Endothelial cell of umbilical vein (primary cell): Measurements from ENCODE around the gene KCTD14. TPM values are rescaled to one million over a fixed set of nuclear protein-coding genes. Genes with fewer than 3 reads are reported as not detected.

Experiments used
- BruUV-seq: library from RNA; stranded (reverse); fragments of 400-500 nt; replicated peaks from 2 replicates; lab custom pipeline; 2021; lab: Mats Ljungman, UMichigan
- CTCF ChIA-PET: fragments of 300-600, 350-600 bp; sonication (Branson Sonifier 250); formaldehyde crosslinking; loops from one replicate; lab custom pipeline; 2021; ENCODE audit warnings: antibody characterized with exemption, inconsistent platforms; lab: Charles Lee
- POLR2A ChIA-PET: fragments of 300-600, 350-600 bp; sonication (Branson Sonifier 250); formaldehyde crosslinking; loops from one replicate; lab custom pipeline; 2021; ENCODE audit warnings: antibody characterized with exemption, inconsistent platforms; lab: Charles Lee
- DNase-seq: peaks from one replicate; pipeline ENCODE4 v3.0.0-alpha.2; 2011; ENCODE audit warnings: low read depth, low spot score
- FAIRE-seq: peaks from 2 replicates; lab custom pipeline; 2011; peaks lifted over from hg19 to GRCh38; lab: Jason Lieb, UNC
- H2AFZ ChIP-seq: 2 replicates; pipeline ENCODE4 v1.6.0; 2012; ENCODE audit warnings: low read depth, low read length, control low read depth, inconsistent platforms
- H3K27ac ChIP-seq: 2 replicates; pipeline ENCODE4 v1.5.1; 2011; ENCODE audit warnings: low read depth, mild to moderate bottlenecking, control low read depth, low read length, moderate library complexity; ENCODE audit not compliant: insufficient read depth
- H3K27me3 ChIP-seq, 2 experiments: 2 replicates each; pipeline versions ENCODE4 v1.6.0 to v1.6.1; 2011; ENCODE audit warnings: low read length in 2 of 2, mixed read lengths in 1 of 2; ENCODE audit not compliant: control insufficient read depth in 2 of 2, insufficient read depth in 2 of 2
- H3K36me3 ChIP-seq, 2 experiments: 2 replicates in 1 of 2; 3 replicates in 1 of 2; pipeline ENCODE4 v1.5.1; 2011; ENCODE audit warnings: low read length in 2 of 2, mild to moderate bottlenecking in 1 of 2, moderate library complexity in 1 of 2; ENCODE audit not compliant: control insufficient read depth in 2 of 2, insufficient read depth in 2 of 2; ENCODE audit errors: extremely low read depth in 1 of 2
- H3K4me1 ChIP-seq: 3 replicates; pipeline ENCODE4 v1.5.1; 2011; ENCODE audit warnings: mild to moderate bottlenecking, low read length; ENCODE audit not compliant: control insufficient read depth, insufficient read depth; ENCODE audit errors: extremely low read depth
- H3K4me2 ChIP-seq: 2 replicates; pipeline ENCODE4 v1.6.1; 2011; ENCODE audit warnings: low read length, control low read depth, mixed read lengths; ENCODE audit not compliant: insufficient read depth
- H3K4me3 ChIP-seq, 3 experiments: fragments of 200-600 bp in 1 of 3; sonication (generic), shearing (Covaris generic) in 1 of 3; replicated peaks in 1 of 3; 2 replicates each; pipeline ENCODE4 v1.5.1; 2011 to 2016; ENCODE audit warnings: control low read depth in 3 of 3, low read length in 3 of 3, mild to moderate bottlenecking in 2 of 3, inconsistent platforms in 1 of 3, low read depth in 1 of 3, moderate library complexity in 1 of 3; ENCODE audit not compliant: insufficient read depth in 1 of 3
- H3K79me2 ChIP-seq: 2 replicates; pipeline ENCODE4 v1.6.0; 2012; ENCODE audit warnings: low read length, inconsistent platforms; ENCODE audit not compliant: control insufficient read depth, insufficient read depth
- H3K9ac ChIP-seq: replicated peaks from 2 replicates; pipeline ENCODE3; 2011; ENCODE audit warnings: low read length, control low read depth; ENCODE audit not compliant: insufficient read depth; ENCODE audit errors: extremely low read depth
- H3K9me1 ChIP-seq: replicated peaks from 3 replicates; pipeline ENCODE4 v1.6.0; 2011; ENCODE audit warnings: mild to moderate bottlenecking, low read length; ENCODE audit not compliant: control insufficient read depth, insufficient read depth; ENCODE audit errors: extremely low read depth
- H3K9me3 ChIP-seq: replicated peaks from 2 replicates; pipeline ENCODE4 v1.5.1; 2012; ENCODE audit warnings: low read length, inconsistent platforms; ENCODE audit not compliant: control insufficient read depth, insufficient read depth
- H4K20me1 ChIP-seq: replicated peaks from 2 replicates; pipeline ENCODE3; 2011; ENCODE audit warnings: mild to moderate bottlenecking, low read length; ENCODE audit not compliant: control insufficient read depth, insufficient read depth; ENCODE audit errors: extremely low read depth
- EZH2 ChIP-seq: IDR thresholded peaks from 2 replicates; pipeline ENCODE4 v1.6.1; 2012; ENCODE audit warnings: borderline replicate concordance, low read depth, mild to moderate bottlenecking, moderate library complexity, low read length, inconsistent platforms; ENCODE audit not compliant: severe bottlenecking
- FOS ChIP-seq: IDR thresholded peaks from 2 replicates; pipeline ENCODE4 v1.6.1; 2011; ENCODE audit warnings: mild to moderate bottlenecking, low read length, moderate library complexity, borderline replicate concordance; ENCODE audit not compliant: insufficient read depth
- GATA2 ChIP-seq: IDR thresholded peaks from 2 replicates; pipeline ENCODE4 v1.7.0; 2011; ENCODE audit warnings: low read depth, mild to moderate bottlenecking, moderate library complexity, mixed read lengths, low read length; ENCODE audit not compliant: insufficient read length, insufficient read depth
- JUN ChIP-seq: IDR thresholded peaks from 2 replicates; pipeline ENCODE4 v1.6.1; 2011; ENCODE audit warnings: borderline replicate concordance, low read depth; ENCODE audit not compliant: insufficient read length, insufficient read depth
- MYC ChIP-seq: IDR thresholded peaks from one replicate; pipeline ENCODE4 v1.6.1; 2011; ENCODE audit warnings: mild to moderate bottlenecking, low read depth, low read length
- POLR2A ChIP-seq: IDR thresholded peaks from 2 replicates; pipeline ENCODE4 v1.6.1; 2012; ENCODE audit warnings: low read depth, mild to moderate bottlenecking, control low read depth, low read length
- POLR2AphosphoS5 ChIP-seq: IDR thresholded peaks from 2 replicates; pipeline ENCODE4 v1.6.1; 2012; ENCODE audit warnings: low read depth, mild to moderate bottlenecking, control low read depth, low read length, moderate library complexity; ENCODE audit not compliant: insufficient read depth
- dilution Hi-C: fragments of 300-500 bp; cut with MboI; formaldehyde crosslinking; loops from one replicate; pipeline ENCODE4 v1.15.0; 2019; ENCODE audit warnings: low sequenced_read_pairs; ENCODE audit not compliant: extremely low pct_ligation_motif_present
- intact Hi-C: fragments of 100-400 bp; cut with micrococcal nuclease; formaldehyde crosslinking; loops from one replicate; pipeline ENCODE4 v1.10.0; 2022
- polyA plus RNA-seq, 4 experiments: library from polyadenylated mRNA; depleted of rRNA in 3 of 4; stranded (reverse) in 3 of 4; unstranded in 1 of 4; fragments of >200 nt; gene quantifications; 2 replicates each; pipeline versions ENCODE4 v1.2.1 to v1.2.3, GENCODE V29; 2011 to 2012; ENCODE audit warnings: missing spikeins in 1 of 4
- total RNA-seq: library from RNA; stranded (reverse); gene quantifications from 2 replicates; pipeline ENCODE4 v1.2.3, GENCODE V29; 2021
- TF ChIP-seq, protein P1 (sequence below): IDR thresholded peaks from 2 replicates; pipeline ENCODE4 v1.6.1; 2011; ENCODE audit not compliant: insufficient read depth, insufficient read length
- TF ChIP-seq, protein P2 (sequence below), 2 donors: IDR thresholded peaks; 1 replicate in 1 of 2; 2 replicates in 1 of 2; pipeline ENCODE4 v1.5.1; 2011; ENCODE audit warnings: low read length in 2 of 2, mild to moderate bottlenecking in 2 of 2, moderate library complexity in 2 of 2, control low read depth in 1 of 2, inconsistent platforms in 1 of 2, low read depth in 1 of 2; ENCODE audit not compliant: insufficient read depth in 1 of 2; ENCODE audit errors: extremely low read depth in 1 of 2

Gene KCTD14
- total and polyA plus RNA-seq, 2 donors (not counting 3 experiments of a cell fraction or from before 2014, with no cell fraction given), result 0.57 to 1.8 TPM

DNA sequence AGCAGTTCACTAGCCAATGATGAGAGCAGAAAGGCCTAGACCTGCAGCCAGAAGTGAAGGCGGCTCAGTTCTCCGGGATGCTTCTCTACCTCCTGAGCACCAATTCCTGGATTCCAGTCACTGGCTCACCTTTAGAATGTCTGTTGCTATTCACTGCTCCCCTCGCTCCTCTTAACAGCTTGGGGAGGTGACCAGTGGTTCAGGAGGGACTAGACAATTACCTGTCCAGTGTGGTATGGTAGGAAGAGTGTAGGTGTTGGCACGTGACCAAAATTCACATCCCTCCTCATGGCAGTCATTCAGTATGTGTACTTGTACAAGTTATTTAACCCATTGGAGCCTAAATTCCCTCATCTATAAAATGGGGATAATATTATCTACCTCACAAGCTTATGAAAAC is 44.6 kb upstream of the KCTD14 start:
- TF ChIP-seq EZH2 (no peak), MYC (no peak), POLR2A (no peak), POLR2AphosphoS5 (no peak), JUN (no peak), GATA2 (no peak), FOS (no peak)
- TF ChIP-seq, protein P1, sequence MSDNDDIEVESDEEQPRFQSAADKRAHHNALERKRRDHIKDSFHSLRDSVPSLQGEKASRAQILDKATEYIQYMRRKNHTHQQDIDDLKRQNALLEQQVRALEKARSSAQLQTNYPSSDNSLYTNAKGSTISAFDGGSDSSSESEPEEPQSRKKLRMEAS, result no peak
- TF ChIP-seq, protein P2, sequence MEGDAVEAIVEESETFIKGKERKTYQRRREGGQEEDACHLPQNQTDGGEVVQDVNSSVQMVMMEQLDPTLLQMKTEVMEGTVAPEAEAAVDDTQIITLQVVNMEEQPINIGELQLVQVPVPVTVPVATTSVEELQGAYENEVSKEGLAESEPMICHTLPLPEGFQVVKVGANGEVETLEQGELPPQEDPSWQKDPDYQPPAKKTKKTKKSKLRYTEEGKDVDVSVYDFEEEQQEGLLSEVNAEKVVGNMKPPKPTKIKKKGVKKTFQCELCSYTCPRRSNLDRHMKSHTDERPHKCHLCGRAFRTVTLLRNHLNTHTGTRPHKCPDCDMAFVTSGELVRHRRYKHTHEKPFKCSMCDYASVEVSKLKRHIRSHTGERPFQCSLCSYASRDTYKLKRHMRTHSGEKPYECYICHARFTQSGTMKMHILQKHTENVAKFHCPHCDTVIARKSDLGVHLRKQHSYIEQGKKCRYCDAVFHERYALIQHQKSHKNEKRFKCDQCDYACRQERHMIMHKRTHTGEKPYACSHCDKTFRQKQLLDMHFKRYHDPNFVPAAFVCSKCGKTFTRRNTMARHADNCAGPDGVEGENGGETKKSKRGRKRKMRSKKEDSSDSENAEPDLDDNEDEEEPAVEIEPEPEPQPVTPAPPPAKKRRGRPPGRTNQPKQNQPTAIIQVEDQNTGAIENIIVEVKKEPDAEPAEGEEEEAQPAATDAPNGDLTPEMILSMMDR (IDR thresholded peaks at IDR 0.05; ENCODE audit: extremely low read depth in 1 of 2, insufficient read depth in 1 of 2, low read depth in 1 of 2, low read length in 2 of 2), result no peak
- POLR2A ChIA-PET, result no interaction called here

More for the DNA sequence above, 44.6 kb upstream of the KCTD14 start:
- peaks cover 4% of the 10 kb centered on the region for H3K4me1 ChIP-seq
- CTCF ChIA-PET, result interaction anchor here (2.9 kb wide), 1 partner anchor 11 kb away, joined by 12 read pairs; the partner anchor contains the start of gene NDUFC2
- H3K36me3 ChIP-seq, result peaks cover 8 to 10% of the 10 kb centered on the region in 2 experiments
- H4K20me1 ChIP-seq, result no peaks in the 10 kb centered on the region
- peaks cover 10% of the 10 kb centered on the region for H3K79me2 ChIP-seq
- intact Hi-C loops (no loop called here), dilution Hi-C loops (no loop called here)
- no peak overlapping the region for H3K4me3 ChIP-seq
- no peak overlapping the region for H2AFZ ChIP-seq
- no TSS peak for BruUV-seq
- H3K27ac ChIP-seq, result no peak overlapping the region
- no peaks in the 10 kb centered on the region for H3K9me1 ChIP-seq
- DNase-seq (no peak), FAIRE-seq (no peak)
- no peak overlapping the region for H3K4me2 ChIP-seq
- no peaks in the 10 kb centered on the region for H3K27me3 ChIP-seq
- H3K9me3 ChIP-seq, result no peaks in the 10 kb centered on the region
- H3K9ac ChIP-seq, result no peak overlapping the region
